Epidermal melanocyte (primary cell): ENCODE data around the gene NAA35.

ENCODE experiments used
- DNase-seq: peaks from one replicate; pipeline ENCODE4 v3.0.0; 2011; ENCODE audit warnings: low spot score; ENCODE audit not compliant: insufficient read length

The NAA35 gene

DNA sequence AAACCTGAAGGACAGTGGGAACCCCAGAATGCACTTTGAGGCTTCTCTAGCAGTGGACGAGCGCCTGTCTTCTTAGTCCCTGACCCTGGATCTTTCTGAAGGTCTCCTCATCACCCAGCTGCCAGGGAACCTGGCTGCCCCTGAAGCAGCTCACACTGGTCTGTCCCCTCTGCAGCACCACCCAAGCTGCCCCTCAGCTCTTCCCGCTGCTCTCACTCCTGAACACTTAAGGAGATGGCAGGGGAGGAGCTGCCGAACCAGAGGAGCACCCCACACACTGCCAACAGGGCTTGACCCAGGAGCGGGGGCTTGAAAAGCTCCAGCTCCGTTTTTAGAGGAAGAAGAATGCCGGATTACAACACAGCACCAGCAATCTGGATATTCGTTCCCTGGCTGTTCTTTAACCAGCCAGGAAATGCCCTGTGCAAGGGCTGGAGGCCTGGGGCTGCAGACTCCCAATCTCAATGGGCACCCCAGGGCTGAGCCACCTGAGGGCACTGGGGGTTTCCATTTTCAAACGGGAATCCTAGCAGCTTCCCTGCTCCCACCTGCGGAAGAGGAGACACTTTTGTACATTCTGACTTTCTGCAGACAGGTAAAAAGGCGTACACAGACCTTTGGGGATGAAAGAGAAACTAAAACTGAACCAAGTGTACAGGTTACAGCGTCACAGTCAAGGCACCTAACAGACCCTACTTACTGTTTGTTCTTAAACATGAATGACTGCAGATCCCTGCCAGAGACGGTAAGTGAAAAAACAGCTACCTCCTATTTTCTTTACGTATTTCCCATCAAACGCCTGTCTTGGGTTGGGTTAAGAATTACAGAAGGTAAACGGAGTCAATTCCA lies 122.1 kb downstream of the NAA35 start:
- no peak for DNase-seq

DNA sequence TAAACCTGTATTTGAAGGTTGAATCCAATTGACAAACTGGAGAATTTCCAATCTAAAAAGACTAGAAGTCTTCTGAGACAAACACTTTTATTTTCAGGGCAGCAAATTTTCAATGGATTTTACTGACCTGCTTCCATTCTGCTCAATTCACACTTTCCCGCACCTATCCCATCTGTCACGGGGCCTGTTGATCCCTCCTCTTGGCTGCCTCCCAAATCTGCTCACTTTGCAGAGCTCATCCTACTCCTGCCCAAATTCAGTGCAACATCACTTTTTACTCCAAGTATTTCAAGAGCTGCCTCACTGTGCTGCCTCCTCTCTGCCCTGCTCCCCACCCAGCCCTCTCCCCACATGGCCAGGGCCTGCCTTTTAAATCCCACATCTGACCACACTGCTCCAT lies 123.3 kb downstream of the NAA35 start:
- no peak for DNase-seq

DNA sequence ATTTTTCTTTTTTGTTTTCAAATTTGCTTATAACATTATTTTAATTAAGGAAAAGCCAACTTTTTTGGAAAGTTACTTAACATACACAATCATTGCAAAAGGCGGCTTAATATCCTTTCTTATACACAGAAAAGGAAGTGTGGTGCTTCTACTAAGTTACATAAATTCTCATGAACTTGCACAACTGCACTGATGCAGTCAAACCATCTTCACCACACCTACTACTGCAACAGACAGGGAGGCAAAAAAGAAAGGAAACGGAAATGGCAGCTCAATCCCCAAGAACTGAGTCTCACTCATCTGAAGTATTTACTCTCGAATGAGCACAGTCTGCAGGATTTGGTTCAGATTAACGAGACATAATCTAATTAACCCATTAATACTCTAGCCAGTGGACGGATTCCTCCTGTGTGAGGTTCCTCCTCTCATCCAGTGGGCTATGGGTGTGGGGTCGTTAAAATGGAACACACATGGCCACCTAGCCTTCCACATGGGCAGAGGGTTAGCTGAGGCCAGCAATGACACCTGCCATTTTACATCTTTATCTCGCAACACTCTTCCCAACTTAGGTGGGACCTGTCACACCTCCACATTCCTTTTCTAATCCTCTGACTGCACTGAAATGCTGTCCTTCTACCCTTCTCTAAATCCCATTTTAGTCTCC lies 128.4 kb downstream of the NAA35 start:
- no peak for DNase-seq
